Measurements from ENCODE around the gene TNKS1BP1. TPM values are rescaled to one million over a fixed set of nuclear protein-coding genes. Genes with fewer than 3 reads are reported as not detected.

The TNKS1BP1 gene
- 85.4 and 94.9 TPM in 2 replicates for total RNA-seq

DNA sequence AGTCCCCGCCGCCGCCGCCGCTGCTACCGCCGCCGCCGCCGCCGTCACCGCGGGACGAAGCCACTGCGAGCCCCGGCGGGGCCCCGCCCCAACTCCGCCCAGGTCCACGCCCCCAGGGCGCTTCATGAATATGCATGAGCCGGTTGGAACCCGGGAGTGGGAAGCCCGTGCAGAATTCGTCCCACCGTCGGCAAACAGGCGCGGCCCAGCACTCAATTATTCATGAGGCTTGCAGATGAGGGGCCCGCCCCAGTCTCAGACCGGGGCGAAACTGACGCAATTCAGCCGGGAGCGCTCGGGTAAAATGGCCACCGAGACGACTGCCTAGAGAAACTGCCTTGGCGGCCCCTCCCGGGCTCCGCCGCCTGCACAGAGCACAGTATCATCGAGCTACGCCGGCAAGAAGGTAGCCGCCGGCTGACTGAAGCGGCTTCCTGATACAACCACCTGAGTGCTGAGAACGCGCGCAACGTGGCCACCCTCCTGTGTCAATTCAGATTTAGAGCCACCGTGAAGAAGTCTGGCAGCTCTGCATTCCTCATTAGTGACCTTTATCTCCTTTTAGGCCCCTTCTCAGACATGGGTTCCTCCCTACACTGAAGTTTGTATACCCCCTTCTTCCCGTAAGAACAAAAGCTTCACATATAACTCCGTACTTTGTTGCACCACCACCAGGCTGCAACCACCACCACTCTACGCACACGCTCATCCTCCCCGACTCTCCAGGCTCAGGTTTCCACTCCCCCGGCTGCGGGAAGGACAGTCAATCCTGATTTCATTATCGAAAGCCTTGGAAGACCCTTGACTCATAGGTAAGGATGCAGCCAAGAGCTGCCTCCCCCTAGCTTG is at the start of gene TNKS1BP1:
Gene TNKS1BP1, minus strand, starts transcription at position 67 of the 849 bp plus-strand sequence. CDS start 3,067 bp downstream, outside the sequence.

DNA sequence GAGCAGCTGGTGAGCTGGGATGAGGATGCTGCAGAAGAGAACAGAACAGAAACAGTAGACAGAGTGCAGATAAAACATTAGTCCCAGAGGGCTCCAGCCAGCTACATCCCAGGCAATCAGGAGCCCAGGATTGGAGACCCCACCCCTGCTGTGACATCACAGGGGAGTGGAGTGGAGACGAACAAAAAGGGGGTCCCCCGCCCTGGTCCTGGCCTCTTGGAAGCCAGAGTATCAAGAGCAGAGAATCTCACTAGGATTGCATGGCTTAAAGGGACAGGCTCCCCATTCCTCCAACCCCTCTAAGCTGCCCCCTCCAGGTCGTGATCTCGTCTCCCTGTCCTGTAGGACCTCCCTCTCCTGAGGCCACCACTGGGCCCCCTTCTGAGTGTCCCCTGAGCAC is 13.4 kb upstream of the TNKS1BP1 start, which contains the start of gene P2RX3:
Gene P2RX3, plus strand, starts transcription at position 211 of the 400 bp plus-strand sequence. CDS start 199 bp downstream, outside the sequence.

DNA sequence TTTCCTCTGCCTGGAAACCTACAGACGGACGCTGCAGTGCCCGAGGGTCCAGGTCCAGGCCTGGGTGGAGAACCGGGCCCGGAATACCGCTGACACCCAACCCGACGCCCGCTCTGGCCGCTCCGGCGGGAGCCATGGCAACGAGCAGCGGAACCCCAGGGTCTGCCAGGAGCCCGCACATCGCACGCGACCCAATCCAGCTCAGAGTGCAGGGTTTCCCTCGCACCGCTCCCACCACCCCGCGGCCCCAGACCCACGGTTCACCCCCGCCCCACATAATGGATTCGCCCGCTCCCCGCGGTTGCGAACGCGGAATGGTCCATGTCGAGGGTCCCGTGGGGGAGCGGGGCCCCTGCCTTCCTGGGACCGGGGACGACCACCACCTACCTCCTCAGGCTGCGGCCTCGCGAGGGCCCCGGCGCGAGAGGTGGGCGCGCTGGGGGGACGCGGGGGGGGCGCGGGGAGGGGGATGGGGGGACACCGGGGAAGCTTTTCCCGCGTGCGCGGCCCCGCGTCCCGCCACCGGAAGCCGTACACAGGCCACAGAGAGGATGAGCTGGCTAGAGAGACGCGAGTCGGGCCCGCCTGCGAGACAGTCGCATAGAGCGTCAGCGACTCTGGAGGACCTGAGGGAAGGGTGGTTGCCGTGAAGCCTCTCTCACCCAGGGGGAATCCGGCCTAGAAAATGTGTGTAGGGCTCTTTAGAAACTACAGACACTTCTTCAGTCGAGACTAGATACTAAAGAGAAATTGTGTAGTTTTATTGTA is 10.8 kb upstream of the TNKS1BP1 start, which contains the start of gene SSRP1:
Gene SSRP1, minus strand, starts transcription at position 550 of the 768 bp plus-strand sequence. CDS start 771 bp downstream, outside the sequence.

Other genes with a start within 250 kb of the TNKS1BP1 start
- not detected in 2 replicates for gene LRRC55, start 143.0 kb downstream of the TNKS1BP1 start, total RNA-seq
- 2.1 and 3.9 TPM in 2 replicates for gene APLNR, start 87.7 kb downstream of the TNKS1BP1 start, total RNA-seq
- 55.4 and 58.9 TPM in 2 replicates for gene SSRP1, start 10.9 kb upstream of the TNKS1BP1 start, total RNA-seq
- gene P2RX3, start 13.4 kb upstream of the TNKS1BP1 start, total RNA-seq = not detected in 2 replicates
- not detected in 2 replicates for gene PRG3, start 56.2 kb upstream of the TNKS1BP1 start, total RNA-seq
- not detected in 2 replicates for gene PRG2, start 65.7 kb upstream of the TNKS1BP1 start, total RNA-seq
- 29.9 and 39.3 TPM in 2 replicates for gene SLC43A3, start 102.2 kb upstream of the TNKS1BP1 start, total RNA-seq
- 1.4 and 2.7 TPM in 2 replicates for gene RTN4RL2, start 135.6 kb upstream of the TNKS1BP1 start, total RNA-seq
- 23.5 and 25.3 TPM in 2 replicates for gene SLC43A1, start 190.8 kb upstream of the TNKS1BP1 start, total RNA-seq
- 22.4 and 34.1 TPM in 2 replicates for gene TIMM10, start 205.8 kb upstream of the TNKS1BP1 start, total RNA-seq
- not detected in 2 replicates for gene SMTNL1, start 212.6 kb upstream of the TNKS1BP1 start, total RNA-seq
- 74.5 and 81.5 TPM in 2 replicates for gene UBE2L6, start 242.7 kb upstream of the TNKS1BP1 start, total RNA-seq

Measured in cardiac ventricle fibroblast (primary cell).